Measurements from ENCODE around the gene CMTM3.
"Not testable (repeated sequence)": the region's sequence is repeated elsewhere in the genome, so short reads cannot be mapped to it uniquely, and the experiment has no call there.

The CMTM3 gene

DNA sequence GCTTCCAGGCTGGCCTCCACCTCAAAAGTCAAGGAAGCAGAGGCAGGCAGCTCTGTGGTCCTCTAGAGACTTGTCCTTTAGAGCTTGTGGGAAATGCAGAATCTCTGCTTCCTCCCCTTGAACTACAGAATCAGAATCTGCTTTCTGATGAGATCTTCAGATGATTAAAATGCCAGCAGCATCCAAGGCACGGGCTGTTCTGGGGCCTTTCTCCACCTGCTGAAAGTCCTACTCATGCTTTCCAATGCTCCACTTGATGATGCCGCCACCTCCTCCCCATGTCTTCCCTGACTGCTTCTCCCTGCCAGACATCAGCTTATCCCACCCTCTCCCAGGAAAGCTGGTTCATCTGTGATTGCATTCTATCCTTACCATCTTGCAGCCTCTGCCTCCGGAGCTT lies 33.3 kb downstream of the CMTM3 start:
- DNase-seq: no peak

DNA sequence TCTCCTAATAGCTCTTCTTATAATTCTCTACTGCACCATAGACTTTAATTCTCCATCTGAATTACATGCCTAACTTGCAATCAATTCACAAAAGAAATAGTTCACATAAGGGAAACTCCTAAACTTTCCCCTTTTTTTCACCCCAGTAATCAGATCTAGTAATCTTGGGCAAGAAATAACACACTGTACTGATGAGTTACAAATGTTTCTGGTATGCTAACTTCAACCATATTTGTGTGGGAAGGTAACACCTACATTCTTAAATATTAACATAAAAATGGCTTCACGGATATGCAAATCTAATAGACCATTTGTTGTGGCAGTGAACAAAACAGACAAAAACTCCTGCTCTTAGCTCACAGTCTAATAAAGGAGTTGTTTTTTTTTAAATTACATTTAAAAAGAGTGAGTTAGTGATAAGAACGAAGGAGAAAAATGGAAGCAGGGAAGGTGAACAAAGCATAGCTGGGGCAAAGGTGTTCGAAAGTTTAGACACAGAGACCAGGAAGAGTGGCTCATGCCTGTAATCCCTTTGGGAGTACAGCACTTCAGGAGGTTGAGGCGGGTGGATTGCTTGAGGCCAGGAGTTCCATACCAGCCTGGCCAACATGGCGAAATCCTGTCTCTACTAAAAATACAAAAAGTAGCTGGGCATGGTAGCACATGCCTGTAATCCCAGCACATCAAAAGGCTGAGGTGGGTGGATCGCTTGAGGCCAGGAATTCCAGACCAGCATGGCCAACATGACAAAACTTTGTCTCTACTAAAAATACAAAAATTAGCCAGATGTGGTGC lies 34.8 kb downstream of the CMTM3 start:
- DNase-seq: no peak

DNA sequence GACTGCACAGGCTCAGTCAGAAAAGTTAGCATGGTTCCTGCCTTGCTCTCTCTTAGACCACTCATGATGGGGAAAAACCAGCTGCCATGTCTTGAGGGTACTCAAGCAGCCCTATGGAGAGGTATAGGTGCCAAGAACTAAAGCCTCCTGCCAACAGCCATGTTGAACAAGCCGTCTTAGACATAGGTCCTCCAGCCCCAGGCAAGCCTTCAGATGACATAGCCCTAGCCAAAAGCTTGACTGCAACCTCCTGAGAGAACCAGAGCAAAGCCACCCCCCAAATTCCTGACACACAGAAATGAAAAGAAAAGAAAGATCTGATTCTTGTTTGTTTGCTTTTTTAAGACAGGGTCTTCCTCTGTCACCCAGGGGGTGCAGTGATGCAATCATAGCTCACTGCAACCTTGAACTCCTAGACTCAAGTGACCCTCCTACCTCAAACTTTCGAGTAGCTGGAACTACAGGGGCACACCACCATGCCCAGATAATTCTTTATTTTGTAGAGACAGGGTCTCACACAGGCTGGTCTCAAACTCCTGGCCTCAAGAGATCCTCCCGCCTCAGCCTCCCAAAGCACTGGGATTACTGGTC lies 36.3 kb downstream of the CMTM3 start:
- DNase-seq: no peak

DNA sequence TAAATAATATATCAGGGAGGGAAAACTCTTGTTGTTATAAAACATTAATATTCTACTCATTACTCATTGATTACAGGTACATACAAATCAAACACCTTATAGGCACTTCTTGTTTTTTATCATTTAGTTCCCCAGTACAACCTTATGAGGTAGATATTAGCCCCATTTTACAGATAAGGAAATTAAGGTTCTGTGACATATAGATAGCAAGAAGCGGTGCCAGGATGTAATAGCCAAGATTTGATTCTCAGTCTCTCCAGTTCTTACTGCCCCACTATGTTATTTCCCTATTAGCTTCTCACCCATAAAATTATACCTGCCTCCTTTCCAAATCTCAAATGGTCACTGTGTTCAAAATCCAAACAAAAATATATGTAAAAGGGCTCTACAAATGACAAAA lies 36.9 kb downstream of the CMTM3 start:
- no peak for DNase-seq

DNA sequence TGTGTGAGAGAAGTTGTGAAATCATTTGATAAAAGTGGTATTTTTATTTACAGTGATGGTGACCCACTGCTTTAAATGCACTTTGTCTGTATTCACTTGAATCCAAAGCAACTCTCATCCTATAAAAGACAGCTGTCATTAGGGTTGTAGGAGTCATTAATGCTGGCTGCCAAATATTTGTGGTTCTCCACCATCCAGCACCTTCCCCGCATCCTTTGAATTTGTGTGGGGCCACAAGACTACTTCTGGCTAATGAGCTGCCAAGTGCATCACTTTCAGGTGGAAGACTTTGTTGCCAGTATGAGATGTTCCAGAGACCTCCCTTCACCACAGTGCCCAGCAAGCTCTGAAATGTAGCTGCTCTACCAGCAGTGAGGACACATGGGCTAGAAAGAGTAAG lies 43.4 kb downstream of the CMTM3 start:
- DNase-seq: no peak

DNA sequence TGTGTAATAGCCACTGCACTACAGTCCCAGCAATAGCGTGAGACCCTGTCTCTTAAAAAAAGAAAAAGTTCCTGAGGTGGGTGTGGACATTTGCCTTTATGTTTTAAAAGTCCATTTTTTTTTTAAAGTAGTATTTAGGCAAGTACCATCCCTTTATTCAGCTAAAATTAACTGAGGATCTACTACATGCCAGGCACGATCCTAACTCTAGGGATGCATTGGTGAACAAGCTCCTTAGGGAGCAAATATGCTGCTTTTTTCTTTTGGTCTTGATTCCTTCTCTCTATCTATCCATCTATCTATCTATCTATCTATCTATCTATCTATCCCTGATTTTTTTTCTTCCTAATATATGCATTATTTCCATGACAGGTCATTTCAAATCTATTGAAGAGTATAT lies 44.7 kb downstream of the CMTM3 start:
- no peak for DNase-seq

DNA sequence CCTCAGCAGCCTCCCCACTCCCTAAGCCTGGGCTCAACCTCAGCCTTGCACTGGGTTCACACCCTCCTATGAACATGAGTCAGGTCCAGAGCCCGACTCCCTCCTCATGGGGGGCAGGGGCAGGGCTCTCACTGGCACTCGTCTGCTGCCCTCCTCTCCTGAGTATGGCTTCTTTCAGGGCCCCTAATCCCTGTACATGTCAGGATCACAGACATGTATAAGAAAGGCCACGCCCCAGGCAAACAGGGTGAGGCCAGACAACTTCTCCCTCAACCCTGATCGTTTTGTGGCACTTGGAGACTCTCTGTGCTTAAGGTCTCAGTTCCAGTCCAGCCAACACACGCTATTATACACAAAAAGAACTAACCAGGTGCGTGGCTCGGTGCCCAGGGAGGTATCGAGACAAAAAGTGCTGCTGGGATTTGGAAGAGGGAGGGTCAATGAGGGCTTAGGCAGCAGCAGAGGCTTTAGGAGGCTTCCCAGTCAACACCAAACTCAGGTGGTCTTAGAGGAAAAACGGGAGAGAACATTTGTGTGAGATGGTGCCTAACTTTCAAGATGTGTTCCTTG lies 45.2 kb downstream of the CMTM3 start:
- no peak for DNase-seq

DNA sequence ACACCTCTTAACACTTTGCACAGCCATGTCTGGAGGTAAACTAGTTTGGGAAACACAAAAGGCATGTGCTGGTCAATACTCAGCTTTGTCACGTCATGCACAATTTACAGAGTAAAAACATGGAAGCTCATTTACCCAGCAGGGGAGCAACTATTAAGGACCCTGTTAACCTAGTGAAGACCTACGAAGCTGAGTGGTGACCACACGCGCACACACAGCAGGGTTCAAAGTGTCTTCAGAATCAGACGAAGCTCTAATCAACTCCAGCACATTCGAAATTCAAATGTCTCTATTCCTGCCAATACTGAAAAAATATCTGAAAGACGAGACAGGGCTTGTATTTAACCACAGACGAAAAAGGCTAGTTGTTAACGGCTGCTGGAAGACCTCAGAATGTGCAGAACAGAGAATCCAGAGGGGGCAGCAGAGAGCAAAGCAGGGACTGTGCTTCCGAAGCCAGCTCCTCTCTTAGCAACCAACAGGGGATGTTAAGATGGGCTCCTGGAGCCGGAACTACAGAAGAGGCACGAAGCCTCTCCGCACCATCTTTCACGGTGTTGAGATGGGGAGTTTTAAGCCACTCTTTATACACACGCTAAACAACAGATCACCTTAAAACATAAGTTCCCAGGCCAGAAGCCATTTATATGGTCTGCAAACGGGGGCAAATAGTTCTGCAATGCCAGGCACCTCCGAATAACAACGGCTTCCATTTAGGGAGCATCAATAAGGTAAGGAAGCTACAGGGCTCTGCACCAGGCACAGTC lies 46.4 kb downstream of the CMTM3 start:
- peak; percentile 66 for DNase-seq

DNA sequence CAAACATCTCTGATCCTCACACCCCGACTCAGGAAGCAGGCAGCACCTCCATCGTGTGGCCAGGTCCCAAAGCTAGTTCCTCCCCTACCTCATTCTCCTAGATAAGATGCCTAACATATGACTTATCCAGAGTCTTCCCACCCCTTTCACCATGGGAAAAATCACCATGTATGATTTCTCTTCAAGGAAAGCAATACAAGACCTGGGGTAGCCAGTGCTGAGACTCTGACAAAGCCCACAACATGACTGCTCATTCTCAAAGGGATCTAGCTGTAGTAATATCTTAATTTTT lies 46.9 kb downstream of the CMTM3 start:
- no peak for DNase-seq

- DNase-seq: no peak
These were observed 47.5 kb downstream of the CMTM3 start for GRCh38 chr16:66651965-66652364.

GRCh38 chr16:66652661-66653360 lies 48.3 kb downstream of the CMTM3 start:
- DNase-seq: no peak

- DNase-seq: no peak
These were observed 49.3 kb downstream of the CMTM3 start for GRCh38 chr16:66653581-66654350.

GRCh38 chr16:66656547-66656946 lies 52.0 kb downstream of the CMTM3 start:
- no peak for DNase-seq

- DNase-seq: no peak
These were observed 53.8 kb downstream of the CMTM3 start for GRCh38 chr16:66658143-66658859.

DNA sequence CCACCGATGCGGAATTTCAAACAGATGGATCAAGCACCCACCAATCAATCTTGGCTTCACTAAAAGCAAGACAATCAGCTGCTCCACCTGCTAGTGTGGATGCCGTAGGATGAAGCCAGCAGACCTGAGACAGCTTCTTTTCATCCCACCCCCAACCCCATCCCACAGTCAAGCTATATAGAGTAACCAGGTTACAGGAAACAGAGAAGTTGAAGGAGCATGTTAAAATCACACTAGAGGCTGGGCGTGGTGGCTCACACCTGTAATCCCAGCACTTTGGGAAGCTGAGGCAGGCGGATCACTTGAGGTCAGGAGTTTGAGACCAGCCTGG lies 54.3 kb downstream of the CMTM3 start:
- DNase-seq: no peak

- DNase-seq: no peak
These were observed 56.1 kb downstream of the CMTM3 start for GRCh38 chr16:66660422-66661209.

GRCh38 chr16:66661210-66661560 lies 56.7 kb downstream of the CMTM3 start:
- no peak for DNase-seq

GRCh38 chr16:66661671-66662346 lies 57.3 kb downstream of the CMTM3 start:
- not testable (repeated sequence) for DNase-seq

- DNase-seq: no peak
These were observed 58.1 kb downstream of the CMTM3 start for GRCh38 chr16:66662445-66663194.
